HepG2 (cell line): Measurements from ENCODE around the gene NDUFS7. TPM values are rescaled to one million over a fixed set of nuclear protein-coding genes. Genes with fewer than 3 reads are reported as not detected.

ENCODE experiments used
- ARNT2 ChIP-seq: sonication (generic); formaldehyde crosslinking; IDR thresholded peaks from 2 replicates; pipeline ENCODE4 v1.8.0; 2022; ENCODE audit warnings: mild to moderate bottlenecking, low read depth, missing genetic modification reagents, moderate library complexity
- CEBPB ChIP-seq: IDR thresholded peaks from 2 replicates; pipeline ENCODE4 v1.6.1; 2011; ENCODE audit warnings: low read depth, low read length, improper control_type of control experiment, borderline replicate concordance
- DMAP1 ChIP-seq: IDR thresholded peaks from 2 replicates; pipeline ENCODE4 v1.6.1; 2016
- LCORL ChIP-seq, 2 experiments: fragments of 450-650 bp in 1 of 2; sonication (generic) in 1 of 2; formaldehyde crosslinking in 1 of 2; IDR thresholded peaks; 2 replicates each; pipeline versions ENCODE4 v1.5.0 to v1.6.1; 2017 to 2020; ENCODE audit warnings: antibody characterized with exemption in 1 of 2, missing genetic modification reagents in 1 of 2
- MEF2D ChIP-seq: sonication (generic); formaldehyde crosslinking; IDR thresholded peaks from 2 replicates; pipeline ENCODE4 v1.5.1; 2020; ENCODE audit warnings: mild to moderate bottlenecking, missing genetic modification reagents
- MYNN ChIP-seq: sonication (generic); formaldehyde crosslinking; IDR thresholded peaks from 2 replicates; pipeline ENCODE4 v1.4.0; 2020; ENCODE audit warnings: mild to moderate bottlenecking, low read depth, missing genetic modification reagents
- POLR2AphosphoS5 ChIP-seq: IDR thresholded peaks from 2 replicates; pipeline ENCODE4 v1.6.1; 2012; ENCODE audit warnings: low read depth, low read length
- THAP11 ChIP-seq: IDR thresholded peaks from 2 replicates; pipeline ENCODE4 v1.6.1; 2016; ENCODE audit warnings: missing biosample characterization, missing genetic modification reagents
- ZBTB10 ChIP-seq: sonication (generic); formaldehyde crosslinking; IDR thresholded peaks from 2 replicates; pipeline ENCODE4 v1.4.0; 2020; ENCODE audit warnings: missing genetic modification reagents, borderline replicate concordance
- ZBTB7A ChIP-seq: sonication (generic); formaldehyde crosslinking; IDR thresholded peaks from 2 replicates; pipeline ENCODE4 v1.8.0; 2022; ENCODE audit warnings: mild to moderate bottlenecking, missing genetic modification reagents
- ZFP37 ChIP-seq: sonication (generic); formaldehyde crosslinking; IDR thresholded peaks from 2 replicates; pipeline ENCODE4 v1.4.0; 2020; ENCODE audit warnings: missing genetic modification reagents, borderline replicate concordance
- ZNF136 ChIP-seq: sonication (generic); formaldehyde crosslinking; IDR thresholded peaks from 2 replicates; pipeline ENCODE4 v1.8.1; 2022; ENCODE audit warnings: low read depth, mild to moderate bottlenecking, moderate library complexity, missing genetic modification reagents
- ZNF225 ChIP-seq: sonication (generic); formaldehyde crosslinking; IDR thresholded peaks from 2 replicates; pipeline ENCODE4 v1.4.0; 2020; ENCODE audit warnings: mild to moderate bottlenecking, missing genetic modification reagents
- ZNF616 ChIP-seq: sonication (generic); formaldehyde crosslinking; IDR thresholded peaks from 2 replicates; pipeline ENCODE4 v1.5.0; 2020; ENCODE audit warnings: low read depth, mild to moderate bottlenecking, missing genetic modification reagents
- ZNF703 ChIP-seq: sonication (generic); formaldehyde crosslinking; IDR thresholded peaks from 2 replicates; pipeline ENCODE4 v1.5.1; 2020; ENCODE audit warnings: missing genetic modification reagents, mild to moderate bottlenecking, moderate library complexity, borderline replicate concordance
- ZNF713 ChIP-seq: sonication (generic); formaldehyde crosslinking; IDR thresholded peaks from 2 replicates; pipeline ENCODE4 v1.4.0; 2020; ENCODE audit warnings: mild to moderate bottlenecking, missing genetic modification reagents
- ZSCAN9 ChIP-seq: IDR thresholded peaks from 2 replicates; pipeline ENCODE4 v1.6.1; 2016; ENCODE audit warnings: borderline replicate concordance
- polyA plus RNA-seq, 8 experiments: library from polyadenylated mRNA; depleted of rRNA in 3 of 8; stranded (reverse) in 7 of 8; unstranded in 1 of 8; fragments of >200 nt; fragmentation: Illumina TruSeq in 4 of 8; extraction: Trizol in 4 of 8; gene quantifications; 2 replicates each; pipeline versions ENCODE4 v1.2.1 to v1.2.3, GENCODE V29; 2011 to 2016; ENCODE audit warnings: low read depth in 4 of 8, missing spikeins in 1 of 8, mixed read lengths in 1 of 8; ENCODE audit not compliant: insufficient read depth in 1 of 8
- total RNA-seq, 5 experiments: library from RNA; depleted of rRNA; stranded (reverse); fragments of >200 nt; fragmentation: Illumina TruSeq; extraction: Trizol; gene quantifications; 2 replicates each; pipeline ENCODE4 v1.2.3, GENCODE V29; 2016; ENCODE audit warnings: low read depth in 1 of 5
- TF ChIP-seq, protein P1 (sequence below): sonication (generic); formaldehyde crosslinking; IDR thresholded peaks from 2 replicates; pipeline ENCODE4 v1.9.0; 2021; ENCODE audit warnings: missing genetic modification reagents, borderline replicate concordance
- TF ChIP-seq, protein P2 (sequence below): sonication (generic); formaldehyde crosslinking; IDR thresholded peaks from 2 replicates; pipeline ENCODE4 v1.4.0; 2020; ENCODE audit warnings: mild to moderate bottlenecking, low read depth, missing genetic modification reagents
- TF ChIP-seq, protein P3 (sequence below): sonication (generic); formaldehyde crosslinking; IDR thresholded peaks from 2 replicates; pipeline ENCODE4 v1.5.0; 2020; ENCODE audit warnings: mild to moderate bottlenecking, missing genetic modification reagents

Gene NDUFS7
- total and polyA plus RNA-seq, 2 of the 13 experiments (the other 11 are each of a cell fraction or from before 2014, with no cell fraction given) = 34.3 to 66.9 TPM

DNA sequence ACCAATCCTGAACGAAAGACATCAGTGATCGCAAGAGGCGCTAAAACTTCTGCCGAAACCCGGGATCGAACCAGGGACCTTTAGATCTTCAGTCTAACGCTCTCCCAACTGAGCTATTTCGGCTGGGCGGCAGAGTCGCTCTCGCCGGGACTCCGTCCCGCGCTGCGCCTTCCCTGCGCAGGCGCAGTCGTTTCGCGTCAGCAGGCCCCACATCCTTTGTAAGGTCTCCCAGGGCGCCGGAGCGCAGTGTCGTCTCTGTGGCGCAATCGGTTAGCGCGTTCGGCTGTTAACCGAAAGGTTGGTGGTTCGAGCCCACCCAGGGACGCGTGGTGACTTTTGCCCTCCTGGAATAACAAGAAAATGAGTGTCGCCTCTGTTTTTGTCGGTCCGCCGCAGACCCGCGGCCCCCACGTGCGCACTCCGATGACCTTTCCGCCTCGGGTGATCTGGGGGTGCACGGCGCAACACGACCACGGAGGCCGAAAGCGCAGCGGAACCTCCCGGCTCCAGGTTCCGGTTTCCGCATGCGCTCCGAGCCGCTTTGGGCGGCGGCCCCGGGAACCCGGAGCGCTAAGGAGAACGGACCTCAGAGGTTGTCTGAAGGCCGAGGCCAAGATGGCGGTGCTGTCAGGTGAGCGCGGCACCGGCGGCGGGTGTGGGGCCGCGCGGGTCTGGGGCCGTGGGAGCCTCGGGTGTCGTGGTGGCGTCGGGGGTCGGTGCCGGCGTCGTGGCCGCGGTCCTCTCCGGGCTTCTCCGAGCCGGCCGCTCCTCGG, at the start of gene NDUFS7 (continued):
- TF ChIP-seq ZBTB10 (CRISPR knock-in tag) (peak; percentile 98; the same call in 1 of the 2 replicates), POLR2AphosphoS5 (peak; percentile 37; the same call in 1 of the 2 replicates), ZNF713 (CRISPR knock-in tag) (peak; percentile 88; the same call in 1 of the 2 replicates), MYNN (CRISPR knock-in tag) (peak; percentile 90; the same call in 1 of the 2 replicates), MEF2D (CRISPR knock-in tag) (peak; percentile 96), ZNF703 (CRISPR knock-in tag) (peak; percentile 87; the same call in 1 of the 2 replicates), ZFP37 (CRISPR knock-in tag) (0 out of 2 replicates have a peak, but pooled peaks have one; percentile 76), THAP11 (CRISPR knock-in tag) (peak; percentile 96), ZNF616 (CRISPR knock-in tag) (no peak; the same call in 1 of the 2 replicates), ZBTB7A (CRISPR knock-in tag) (no peak; the same call in none of the 2 replicates), DMAP1 (peak; percentile 84), ZNF136 (CRISPR knock-in tag) (peak; percentile 99), ARNT2 (CRISPR knock-in tag) (peak; percentile 93), ZNF225 (CRISPR knock-in tag) (peak; percentile 82), CEBPB (peak; percentile 96), ZSCAN9 (0 out of 2 replicates have a peak, but pooled peaks have one; percentile 43), LCORL (IDR thresholded peaks at IDR 0.05) (no peak), LCORL (CRISPR knock-in tag; IDR thresholded peaks at IDR 0.05) (peak; percentile 90)
- TF ChIP-seq, protein P1, sequence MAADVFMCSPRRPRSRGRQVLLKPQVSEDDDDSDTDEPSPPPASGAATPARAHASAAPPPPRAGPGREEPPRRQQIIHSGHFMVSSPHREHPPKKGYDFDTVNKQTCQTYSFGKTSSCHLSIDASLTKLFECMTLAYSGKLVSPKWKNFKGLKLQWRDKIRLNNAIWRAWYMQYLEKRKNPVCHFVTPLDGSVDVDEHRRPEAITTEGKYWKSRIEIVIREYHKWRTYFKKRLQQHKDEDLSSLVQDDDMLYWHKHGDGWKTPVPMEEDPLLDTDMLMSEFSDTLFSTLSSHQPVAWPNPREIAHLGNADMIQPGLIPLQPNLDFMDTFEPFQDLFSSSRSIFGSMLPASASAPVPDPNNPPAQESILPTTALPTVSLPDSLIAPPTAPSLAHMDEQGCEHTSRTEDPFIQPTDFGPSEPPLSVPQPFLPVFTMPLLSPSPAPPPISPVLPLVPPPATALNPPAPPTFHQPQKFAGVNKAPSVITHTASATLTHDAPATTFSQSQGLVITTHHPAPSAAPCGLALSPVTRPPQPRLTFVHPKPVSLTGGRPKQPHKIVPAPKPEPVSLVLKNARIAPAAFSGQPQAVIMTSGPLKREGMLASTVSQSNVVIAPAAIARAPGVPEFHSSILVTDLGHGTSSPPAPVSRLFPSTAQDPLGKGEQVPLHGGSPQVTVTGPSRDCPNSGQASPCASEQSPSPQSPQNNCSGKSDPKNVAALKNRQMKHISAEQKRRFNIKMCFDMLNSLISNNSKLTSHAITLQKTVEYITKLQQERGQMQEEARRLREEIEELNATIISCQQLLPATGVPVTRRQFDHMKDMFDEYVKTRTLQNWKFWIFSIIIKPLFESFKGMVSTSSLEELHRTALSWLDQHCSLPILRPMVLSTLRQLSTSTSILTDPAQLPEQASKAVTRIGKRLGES = no peak; the same call in 1 of the 2 replicates
- TF ChIP-seq, protein P2, sequence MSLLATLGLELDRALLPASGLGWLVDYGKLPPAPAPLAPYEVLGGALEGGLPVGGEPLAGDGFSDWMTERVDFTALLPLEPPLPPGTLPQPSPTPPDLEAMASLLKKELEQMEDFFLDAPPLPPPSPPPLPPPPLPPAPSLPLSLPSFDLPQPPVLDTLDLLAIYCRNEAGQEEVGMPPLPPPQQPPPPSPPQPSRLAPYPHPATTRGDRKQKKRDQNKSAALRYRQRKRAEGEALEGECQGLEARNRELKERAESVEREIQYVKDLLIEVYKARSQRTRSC (CRISPR knock-in tag) = peak; percentile 94; the same call in 1 of the 2 replicates
- TF ChIP-seq, protein P3, sequence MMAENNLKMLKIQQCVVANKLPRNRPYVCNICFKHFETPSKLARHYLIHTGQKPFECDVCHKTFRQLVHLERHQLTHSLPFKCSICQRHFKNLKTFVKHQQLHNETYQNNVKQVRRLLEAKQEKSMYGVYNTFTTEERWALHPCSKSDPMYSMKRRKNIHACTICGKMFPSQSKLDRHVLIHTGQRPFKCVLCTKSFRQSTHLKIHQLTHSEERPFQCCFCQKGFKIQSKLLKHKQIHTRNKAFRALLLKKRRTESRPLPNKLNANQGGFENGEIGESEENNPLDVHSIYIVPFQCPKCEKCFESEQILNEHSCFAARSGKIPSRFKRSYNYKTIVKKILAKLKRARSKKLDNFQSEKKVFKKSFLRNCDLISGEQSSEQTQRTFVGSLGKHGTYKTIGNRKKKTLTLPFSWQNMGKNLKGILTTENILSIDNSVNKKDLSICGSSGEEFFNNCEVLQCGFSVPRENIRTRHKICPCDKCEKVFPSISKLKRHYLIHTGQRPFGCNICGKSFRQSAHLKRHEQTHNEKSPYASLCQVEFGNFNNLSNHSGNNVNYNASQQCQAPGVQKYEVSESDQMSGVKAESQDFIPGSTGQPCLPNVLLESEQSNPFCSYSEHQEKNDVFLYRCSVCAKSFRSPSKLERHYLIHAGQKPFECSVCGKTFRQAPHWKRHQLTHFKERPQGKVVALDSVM (CRISPR knock-in tag) = peak; percentile 90
